CD4-positive, alpha-beta T cell treated with Interleukin-6 at 100 ng/mL for 8 hours (primary cell): ENCODE results near the gene PAX6.

Experiments
- DNase-seq: peaks from one replicate; pipeline ENCODE4 v3.0.0-alpha.2; 2020; ENCODE audit warnings: mixed read lengths, low spot score

PAX6 gene

GRCh38 chr11:31807799-31808667 is 3.1 kb downstream of the PAX6 start:
- no peak for DNase-seq

- DNase-seq = no peak
Measured at GRCh38 chr11:31806928-31807798, 4.0 kb downstream of the PAX6 start.

- no peak for DNase-seq
Measured at GRCh38 chr11:31806186-31806927, 4.8 kb downstream of the PAX6 start.

GRCh38 chr11:31805629-31806185 is 5.4 kb downstream of the PAX6 start:
- no peak for DNase-seq

GRCh38 chr11:31805037-31805628 is 6.0 kb downstream of the PAX6 start:
- no peak for DNase-seq

GRCh38 chr11:31804312-31805036 is 6.6 kb downstream of the PAX6 start:
- no peak for DNase-seq

- DNase-seq = no peak
Measured at GRCh38 chr11:31803813-31804311, 7.3 kb downstream of the PAX6 start.

GRCh38 chr11:31802990-31803812 is 7.9 kb downstream of the PAX6 start:
- DNase-seq = no peak

GRCh38 chr11:31802609-31802989 is 8.5 kb downstream of the PAX6 start:
- no peak for DNase-seq

- no peak for DNase-seq
Measured at GRCh38 chr11:31802000-31802551, 9.0 kb downstream of the PAX6 start.

GRCh38 chr11:31801298-31801702 is 9.8 kb downstream of the PAX6 start:
- no peak for DNase-seq

- DNase-seq = no peak
Measured at GRCh38 chr11:31800398-31801265, 10.5 kb downstream of the PAX6 start.

- DNase-seq = no peak
Measured at GRCh38 chr11:31799435-31800397, 11.4 kb downstream of the PAX6 start.

- DNase-seq = no peak
Measured at GRCh38 chr11:31798554-31799434, 12.3 kb downstream of the PAX6 start.

GRCh38 chr11:31798057-31798553 is 13.0 kb downstream of the PAX6 start:
- no peak for DNase-seq
